ENCODE data around the gene TRAF2. TPM values are rescaled to one million over a fixed set of nuclear protein-coding genes. Genes with fewer than 3 reads are reported as not detected.

The TRAF2 gene
- total RNA-seq, 1 donor from 2014 or later, result 10.2 TPM

DNA sequence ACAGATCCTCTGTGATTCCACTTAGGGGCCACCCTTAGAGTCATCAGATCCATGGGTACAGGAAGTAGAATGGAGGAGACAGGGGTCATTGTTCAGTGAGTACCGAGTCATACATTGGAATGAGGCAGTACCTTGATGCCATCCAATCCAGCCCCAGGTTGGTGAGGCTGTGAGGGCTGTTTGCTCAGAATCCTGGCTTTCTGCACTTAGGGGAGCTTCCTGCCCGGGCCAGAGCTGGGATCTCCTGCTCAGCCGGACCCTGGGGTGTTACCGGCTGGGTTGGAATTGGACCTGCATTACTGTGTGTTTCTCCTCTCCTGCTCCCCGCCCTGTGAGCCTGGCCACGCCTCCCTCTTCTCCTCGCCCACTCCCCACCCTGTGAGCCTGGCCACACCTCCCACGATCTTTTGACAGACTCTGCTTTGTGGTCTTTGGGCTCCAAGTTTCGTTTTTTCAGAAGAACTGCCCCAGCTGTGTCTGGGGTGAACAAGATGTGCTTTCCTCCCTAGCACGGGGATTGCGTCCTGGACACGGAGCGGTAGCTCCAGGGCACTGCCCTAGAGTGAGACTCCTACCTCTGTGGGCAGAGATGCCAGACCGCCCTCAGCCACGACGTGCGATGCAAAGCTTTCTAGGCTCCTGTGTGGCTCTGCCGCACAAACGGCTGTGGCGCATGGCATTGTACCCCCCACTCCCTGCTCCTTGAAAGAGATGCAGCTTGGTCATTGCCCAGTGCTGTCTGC lies 15.4 kb downstream of the TRAF2 start:
- intact Hi-C loops (cut with DNase I), result loop anchor here (2.0 kb wide), 1 partner anchor 43 kb away; the partner anchor contains the start of genes C8G and FBXW5
- DNase-seq (ENCODE audit: low spot score), result no peak

DNA sequence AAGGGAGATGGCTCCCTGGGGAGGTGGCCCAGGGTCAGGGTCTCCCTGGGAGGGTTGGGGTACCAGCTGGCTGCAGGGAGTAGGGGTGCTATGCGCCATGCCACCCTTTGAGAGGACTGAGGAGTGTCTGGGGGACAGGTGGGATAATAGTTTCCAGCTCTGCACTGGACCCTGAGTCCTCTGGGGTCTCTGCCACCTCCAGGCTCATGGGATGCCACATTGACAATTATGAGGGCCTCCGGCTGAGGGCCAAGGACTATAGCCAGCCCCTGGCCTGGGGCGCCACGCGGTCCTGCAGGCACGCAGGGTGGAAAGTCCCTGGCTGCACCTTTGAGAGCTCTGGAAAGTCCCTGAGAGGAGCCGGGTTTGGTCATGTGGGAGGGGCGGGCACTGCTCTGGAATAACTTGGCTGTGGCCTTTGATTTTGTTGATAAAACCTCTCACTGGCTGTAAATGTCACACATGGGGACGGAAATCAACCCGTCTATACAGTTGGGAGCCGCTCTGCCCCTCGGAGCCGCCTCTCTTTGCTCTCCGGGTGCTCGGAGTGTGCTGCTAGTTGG lies 16.0 kb downstream of the TRAF2 start:
- intact Hi-C loops (cut with DNase I), result loop anchor here (2.0 kb wide), 1 partner anchor 42 kb away; the partner anchor contains the start of genes C8G and FBXW5
- DNase-seq (ENCODE audit: low spot score), result peak; percentile 89

DNA sequence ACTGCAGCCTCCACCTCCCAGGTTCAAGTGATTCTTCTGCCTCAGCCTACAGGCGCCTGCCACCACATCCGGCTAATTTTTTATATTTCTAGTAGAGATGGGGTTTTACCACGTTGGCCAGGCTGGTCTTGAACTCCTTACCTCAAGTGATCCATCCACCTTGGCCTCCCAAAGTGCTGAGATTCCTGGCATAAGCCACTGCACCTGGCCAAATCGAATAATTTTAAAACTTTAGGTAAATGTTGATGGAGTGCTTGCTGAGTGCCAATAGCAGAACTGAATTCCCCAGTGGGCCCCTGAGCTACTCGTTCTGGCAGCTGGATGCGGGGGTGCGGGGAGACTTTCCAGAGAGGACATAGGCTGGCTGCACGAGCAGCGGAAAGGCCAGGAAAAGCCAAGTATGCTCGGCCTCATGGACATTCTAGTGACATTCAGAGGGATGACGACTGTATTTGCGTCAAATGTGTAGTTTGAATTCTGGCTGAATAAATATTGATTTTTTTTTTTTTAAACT lies 16.8 kb downstream of the TRAF2 start:
- intact Hi-C loops (cut with DNase I), result loop anchor here (2.0 kb wide), 1 partner anchor 42 kb away; the partner anchor contains the start of genes C8G and FBXW5
- no peak for DNase-seq (ENCODE audit: low spot score)

DNA sequence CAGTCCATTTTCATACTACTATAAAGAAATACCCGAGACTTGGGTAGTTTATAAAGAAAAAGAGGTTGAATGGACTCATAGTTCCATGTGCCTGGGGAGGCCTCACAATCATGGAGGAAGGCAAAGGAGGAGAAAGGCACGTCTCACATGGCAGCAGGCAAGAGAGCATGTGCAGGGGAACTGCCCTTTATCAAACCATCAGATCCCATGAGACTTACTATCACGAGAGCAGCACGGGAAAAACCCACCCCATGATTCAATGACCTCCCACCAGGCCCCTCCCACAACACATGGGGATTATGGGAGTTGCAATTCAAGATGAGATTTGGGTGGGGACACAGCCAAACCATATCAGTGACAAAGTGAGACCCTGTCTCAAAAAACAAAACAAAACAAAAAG lies 19.9 kb downstream of the TRAF2 start:
- intact Hi-C loops (cut with DNase I), result no loop called here
- DNase-seq (ENCODE audit: low spot score), result no peak

DNA sequence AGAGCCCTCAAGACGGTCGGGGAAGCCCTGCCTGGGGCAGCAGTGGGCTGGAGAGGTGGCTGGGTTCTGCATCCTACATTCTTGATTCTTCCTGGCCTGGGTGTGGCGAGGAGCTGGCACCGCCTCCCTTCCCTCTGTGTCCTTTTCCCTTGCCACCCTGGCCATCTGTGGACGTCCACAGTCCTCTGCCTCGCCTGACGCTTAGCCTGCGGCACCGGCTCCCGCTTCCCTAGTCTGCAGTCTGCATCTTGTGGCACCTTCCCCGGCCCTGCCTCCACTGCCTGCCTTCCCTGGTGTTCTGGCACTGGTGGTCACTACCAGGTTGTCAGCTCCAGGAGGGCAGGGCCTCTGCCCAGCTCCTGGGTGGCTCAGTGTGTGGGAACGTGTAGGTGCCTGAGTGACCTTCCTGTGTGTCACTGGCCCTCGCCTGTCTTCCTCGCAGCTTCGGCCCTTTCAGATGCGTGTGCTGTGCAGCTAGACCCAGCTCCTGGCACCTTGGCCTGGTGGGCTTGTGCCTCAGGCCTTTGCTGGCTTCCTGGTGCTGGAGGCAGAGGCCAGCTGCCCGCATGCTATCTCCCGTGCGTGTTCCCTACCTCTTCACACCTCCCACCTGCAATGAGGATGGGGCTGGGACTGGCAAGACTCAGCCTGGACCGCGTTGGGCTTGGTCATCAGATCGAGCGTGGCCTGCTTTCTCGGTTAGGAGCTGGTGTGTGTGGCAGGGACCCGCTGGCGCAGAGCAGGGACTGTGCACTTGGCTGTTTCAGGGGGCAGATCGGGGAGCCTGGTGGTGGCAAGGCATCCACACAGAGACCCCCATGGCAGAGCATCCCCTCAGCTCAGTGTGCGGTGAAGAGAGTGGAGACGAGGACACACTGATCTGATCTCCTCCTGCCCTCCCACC lies 20.9 kb downstream of the TRAF2 start:
- intact Hi-C loops (cut with DNase I), result no loop called here
- no peak for DNase-seq (ENCODE audit: low spot score)

DNA sequence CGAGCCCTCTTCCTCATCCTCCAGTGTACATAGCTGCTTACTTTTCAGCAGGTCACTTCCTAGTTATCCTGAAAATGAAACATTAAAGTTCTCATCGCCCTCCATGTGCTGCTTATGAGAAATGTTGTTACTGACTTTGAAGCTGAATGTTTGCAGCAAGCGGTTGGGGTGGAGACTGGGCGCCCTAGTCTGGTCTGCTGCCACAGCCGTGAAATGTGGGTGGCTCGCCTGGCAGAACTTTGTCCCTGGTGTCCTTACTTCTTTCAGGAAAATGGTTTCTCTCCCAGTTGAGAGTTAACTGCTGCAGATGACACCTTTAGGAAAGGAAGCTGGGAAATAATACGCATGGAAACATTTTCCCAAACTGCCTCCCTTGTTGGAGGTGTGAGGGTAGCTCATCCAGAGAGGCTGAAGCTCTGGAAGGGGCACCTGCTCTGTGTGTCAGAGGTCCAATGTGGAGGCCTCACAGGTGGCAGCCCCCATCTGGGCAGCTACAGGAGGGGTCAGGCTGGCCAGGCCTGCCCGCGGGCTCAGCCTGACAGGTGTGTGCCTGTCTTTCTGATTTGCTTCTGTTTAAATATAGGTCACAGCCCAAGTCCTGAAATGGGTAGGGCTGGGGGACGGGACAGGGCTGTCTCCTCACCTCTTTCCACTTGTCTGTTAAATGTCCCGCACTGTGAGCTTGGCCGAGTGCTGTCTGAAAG lies 24.0 kb downstream of the TRAF2 start:
- intact Hi-C loops (cut with DNase I), result no loop called here

DNA sequence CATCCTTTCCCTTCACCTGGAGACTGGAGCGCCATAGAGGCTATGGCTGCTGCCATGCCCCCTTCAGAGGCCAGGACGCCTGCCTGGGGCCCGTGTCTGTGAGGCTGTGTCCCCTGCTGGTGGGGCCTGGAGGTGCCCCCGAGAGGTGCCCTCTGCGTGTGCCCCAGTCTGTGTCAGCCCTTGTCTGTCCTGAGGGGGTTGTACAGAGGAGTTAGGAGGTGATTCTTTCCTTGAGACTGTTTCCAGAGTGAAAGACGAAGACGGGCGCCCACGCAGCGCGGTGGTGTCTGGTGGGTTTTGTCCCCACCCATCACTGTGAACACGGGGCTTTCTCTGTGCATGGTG lies 24.6 kb downstream of the TRAF2 start:
- intact Hi-C loops (cut with DNase I), result no loop called here
- no peak for DNase-seq (ENCODE audit: low spot score)

More for the DNA sequence above, 24.0 kb downstream of the TRAF2 start:
- DNase-seq (ENCODE audit: low spot score), result no peak

DNA sequence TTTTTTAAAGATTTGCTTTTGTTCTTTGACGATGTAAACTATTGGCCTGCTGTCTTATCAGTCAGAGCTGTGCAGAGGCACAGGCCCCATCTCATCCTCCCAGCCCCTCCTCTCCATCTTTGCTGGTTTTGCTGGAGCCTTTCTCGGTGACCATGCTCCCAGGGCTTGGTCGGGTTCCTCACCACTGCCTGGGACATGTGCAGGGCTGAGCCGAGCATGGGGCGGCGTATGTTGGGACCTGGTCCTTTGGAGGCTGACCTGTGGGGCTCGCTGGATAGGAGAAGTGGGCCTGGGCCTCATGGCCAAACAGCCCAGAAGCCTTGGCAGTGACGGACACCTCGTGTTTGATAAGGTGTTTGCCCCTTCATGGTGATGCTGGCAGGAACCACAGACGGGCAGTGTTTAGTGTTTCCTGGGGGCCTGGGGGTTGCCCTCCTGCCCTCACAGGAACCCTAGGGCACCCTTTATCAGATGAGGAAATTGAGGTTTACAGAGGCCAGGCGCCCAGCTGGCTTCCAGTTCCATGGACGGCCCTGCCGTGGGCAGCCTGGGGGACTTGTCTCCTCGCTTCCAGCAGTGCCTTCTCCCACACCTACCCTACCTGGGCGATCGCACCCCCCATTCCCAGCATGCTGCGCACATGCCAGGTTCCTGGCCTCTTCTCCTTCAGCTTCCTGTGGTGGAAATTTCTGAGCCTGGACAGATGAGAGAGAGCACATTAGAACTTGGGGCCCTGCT lies 27.6 kb downstream of the TRAF2 start:
- intact Hi-C loops (cut with DNase I), result no loop called here
- DNase-seq (ENCODE audit: low spot score), result no peak

DNA sequence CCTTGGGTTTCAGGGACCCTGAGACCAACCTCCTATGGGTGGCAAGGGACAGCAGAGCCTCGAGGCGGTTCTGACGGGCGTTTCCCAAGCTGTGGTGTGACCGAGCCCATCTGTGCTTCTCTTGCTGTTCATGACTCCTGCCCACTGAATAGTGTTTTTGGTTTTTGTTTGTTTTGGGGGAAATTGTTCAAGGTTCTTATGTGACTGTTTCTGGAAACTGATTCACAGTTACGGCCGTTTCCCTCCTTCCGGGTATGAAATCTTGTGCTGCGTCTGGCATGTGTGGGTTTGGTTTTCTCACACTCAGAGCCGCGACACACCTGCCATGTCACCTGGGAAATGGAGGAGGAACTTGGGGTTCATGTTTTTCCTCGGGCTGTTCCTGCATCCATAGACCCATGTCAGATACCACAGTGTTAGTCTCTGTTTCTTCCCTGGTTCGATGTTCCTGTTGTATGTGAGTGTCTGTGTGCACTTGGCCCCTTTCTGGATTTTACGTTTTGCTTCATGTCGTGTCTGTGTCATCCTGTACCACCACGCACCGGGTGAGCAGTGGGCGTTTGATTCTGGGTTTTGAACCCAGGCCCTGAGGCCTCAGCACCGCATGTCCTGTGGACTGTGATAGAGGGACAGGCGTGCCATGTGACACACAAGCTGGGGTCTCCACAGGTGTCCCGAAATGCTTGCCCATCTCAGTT lies 29.5 kb downstream of the TRAF2 start:
- no peak for DNase-seq (ENCODE audit: low spot score)
- intact Hi-C loops (cut with DNase I), result no loop called here

DNA sequence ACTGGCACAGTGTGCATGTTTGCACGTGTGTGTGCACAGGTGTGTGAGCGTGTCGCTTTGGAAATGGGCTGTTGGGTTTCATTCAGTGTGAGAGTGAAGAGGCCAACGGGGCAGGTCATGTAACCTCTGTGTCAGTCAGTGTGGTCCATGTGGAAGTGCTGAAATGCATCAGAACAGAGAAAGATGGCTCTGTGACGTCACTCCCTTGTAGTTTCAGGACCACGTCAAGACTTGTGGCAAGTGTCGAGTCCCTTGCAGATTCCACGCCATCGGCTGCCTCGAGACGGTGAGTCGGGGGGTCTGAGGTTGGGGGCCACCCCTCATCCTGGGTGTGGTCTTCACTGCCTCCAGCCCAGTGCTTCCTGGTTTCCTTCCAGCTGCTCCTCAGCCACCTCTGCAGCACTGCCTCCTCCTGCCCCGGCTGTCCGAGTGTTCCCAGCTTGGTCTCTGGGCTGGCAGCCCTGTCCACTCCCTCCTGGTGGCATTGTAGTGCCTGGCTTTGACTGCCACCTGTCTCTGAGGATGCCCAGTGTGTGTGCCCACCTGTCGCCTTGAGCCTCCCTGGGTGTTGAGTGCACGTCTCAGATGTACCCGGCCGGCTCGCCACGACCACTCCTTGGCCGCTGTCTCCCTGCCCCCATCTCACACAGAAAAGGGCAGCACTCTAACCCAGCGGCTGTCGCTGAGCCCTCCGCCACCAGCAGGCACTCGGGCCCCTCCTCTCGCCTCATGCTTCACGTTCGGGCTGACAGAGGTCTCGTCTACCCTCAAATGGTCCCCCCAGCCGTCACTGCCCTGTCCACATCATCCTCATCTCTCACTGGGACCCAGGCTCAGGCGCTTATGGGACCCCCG lies 30.2 kb downstream of the TRAF2 start:
- no peak for DNase-seq (ENCODE audit: low spot score)
- intact Hi-C loops (cut with DNase I), result no loop called here

DNA sequence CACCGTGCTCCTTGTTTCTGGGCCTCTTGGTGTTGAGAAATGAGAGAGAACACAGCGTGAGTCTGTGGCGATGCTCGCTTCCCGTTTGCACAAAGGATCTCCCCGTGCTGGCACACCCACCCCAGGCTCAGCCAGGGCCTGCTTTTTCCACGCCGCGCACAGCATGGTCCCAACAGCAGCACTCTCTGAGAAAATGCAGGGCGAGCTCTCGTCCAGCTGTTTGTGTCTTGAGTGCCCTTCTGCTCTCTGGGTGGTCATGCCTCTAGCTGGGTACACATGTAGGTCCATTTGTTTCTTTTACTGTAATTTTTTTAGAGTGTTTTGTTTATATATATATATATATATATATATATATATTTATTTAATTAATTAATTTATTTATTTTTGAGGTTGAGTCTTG lies 31.6 kb downstream of the TRAF2 start:
- DNase-seq (ENCODE audit: low spot score), result no peak
- intact Hi-C loops (cut with DNase I), result no loop called here

DNA sequence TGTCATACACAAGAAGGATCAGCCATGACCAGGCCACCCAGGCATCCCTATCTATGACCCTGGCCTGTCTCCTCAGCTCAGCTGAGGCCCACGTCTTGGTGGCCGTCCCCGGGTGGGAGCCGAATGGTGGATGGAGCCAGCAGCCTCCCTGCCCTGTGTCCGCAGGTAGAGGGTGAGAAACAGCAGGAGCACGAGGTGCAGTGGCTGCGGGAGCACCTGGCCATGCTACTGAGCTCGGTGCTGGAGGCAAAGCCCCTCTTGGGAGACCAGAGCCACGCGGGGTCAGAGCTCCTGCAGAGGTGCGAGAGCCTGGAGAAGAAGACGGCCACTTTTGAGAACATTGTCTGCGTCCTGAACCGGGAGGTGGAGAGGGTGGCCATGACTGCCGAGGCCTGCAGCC lies 33.8 kb downstream of the TRAF2 start:
- DNase-seq (ENCODE audit: low spot score), result no peak
- intact Hi-C loops (cut with DNase I), result no loop called here

DNA sequence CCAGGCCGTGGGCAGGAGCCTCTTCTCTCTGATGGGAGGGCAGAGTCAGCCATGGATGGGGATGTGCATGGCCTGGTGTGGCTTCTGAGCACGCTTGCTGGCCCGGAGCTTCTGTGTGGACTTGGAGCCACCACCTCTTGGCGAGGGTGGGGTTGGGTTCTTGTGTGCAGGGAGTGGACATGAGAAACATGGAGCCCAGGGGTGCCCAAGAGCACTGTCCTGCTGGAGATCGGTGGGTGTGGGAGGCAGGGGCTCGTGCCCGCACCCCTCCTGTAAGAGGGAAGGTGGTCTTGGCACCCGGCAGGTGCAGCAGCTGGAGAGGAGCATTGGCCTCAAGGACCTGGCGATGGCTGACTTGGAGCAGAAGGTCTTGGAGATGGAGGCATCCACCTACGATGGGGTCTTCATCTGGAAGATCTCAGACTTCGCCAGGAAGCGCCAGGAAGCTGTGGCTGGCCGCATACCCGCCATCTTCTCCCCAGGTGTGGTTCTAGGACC lies 34.5 kb downstream of the TRAF2 start:
- no peak for DNase-seq (ENCODE audit: low spot score)
- intact Hi-C loops (cut with DNase I), result no loop called here

DNA sequence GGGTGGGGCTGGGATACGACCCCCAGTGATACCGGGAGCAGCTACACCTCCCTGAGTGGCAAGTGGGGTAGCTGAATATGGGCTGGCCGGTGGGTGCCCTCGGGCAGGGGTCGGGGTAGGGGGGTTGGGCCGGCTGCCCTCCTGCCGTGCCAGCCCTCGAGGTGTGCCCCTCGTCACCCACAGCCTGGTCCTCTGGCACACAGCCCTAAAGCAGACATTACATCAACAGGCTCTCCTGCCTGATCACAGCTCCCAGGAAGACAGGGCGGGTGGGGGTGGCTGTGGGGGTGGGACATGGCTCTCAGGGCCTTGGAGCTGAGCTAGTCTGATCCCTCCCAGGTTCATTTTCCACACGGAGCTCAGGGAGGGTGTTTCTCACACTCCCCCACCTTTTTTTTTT lies 35.0 kb downstream of the TRAF2 start:
- no peak for DNase-seq (ENCODE audit: low spot score)
- intact Hi-C loops (cut with DNase I), result no loop called here

DNA sequence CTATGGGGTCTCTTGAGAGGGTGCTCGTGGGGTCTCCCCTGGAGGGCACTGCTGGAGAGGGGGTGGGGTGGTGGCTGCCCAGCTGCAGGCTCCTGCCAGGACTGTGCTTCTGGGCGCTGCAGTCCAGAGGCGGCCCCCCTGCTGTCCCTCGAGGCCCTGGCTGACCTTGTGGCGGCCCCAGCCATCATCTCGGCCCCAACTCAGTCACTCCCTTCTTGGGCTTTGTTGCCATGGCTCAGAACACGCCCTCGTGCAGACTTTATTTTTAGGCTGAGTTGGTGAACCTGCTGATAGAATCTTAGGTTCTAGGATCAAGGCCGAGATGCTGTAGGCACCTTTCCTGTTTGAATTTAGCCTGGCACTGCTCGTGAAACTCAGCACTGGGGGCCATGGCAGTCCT lies 35.4 kb downstream of the TRAF2 start:
- intact Hi-C loops (cut with DNase I), result loop anchor here (1.0 kb wide), 1 partner anchor 72 kb away; the partner anchor contains the start of gene PHPT1
- DNase-seq (ENCODE audit: low spot score), result no peak

DNA sequence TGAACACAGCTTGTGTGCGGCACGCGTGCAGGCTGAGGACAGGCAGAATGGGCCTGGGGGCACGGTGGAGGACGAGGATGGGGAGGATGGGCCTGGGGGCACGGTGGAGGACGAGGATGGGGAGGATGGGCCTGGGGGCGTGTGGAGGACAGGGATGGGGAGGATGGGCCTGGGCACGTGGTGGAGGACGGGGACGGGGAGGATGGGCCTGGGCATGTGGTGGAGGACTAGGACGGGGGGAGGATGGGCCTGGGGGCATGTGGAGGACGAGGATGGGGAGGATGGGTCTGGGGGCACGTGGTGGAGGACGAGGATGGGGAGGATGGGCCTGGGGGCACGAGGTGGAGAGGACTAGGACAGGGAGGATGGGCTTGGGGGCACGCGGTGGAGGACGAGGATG lies 36.2 kb downstream of the TRAF2 start:
- DNase-seq (ENCODE audit: low spot score), result no peak
- intact Hi-C loops (cut with DNase I), result loop anchor here (1.0 kb wide), 1 partner anchor 73 kb away; the partner anchor contains the start of gene PHPT1

DNA sequence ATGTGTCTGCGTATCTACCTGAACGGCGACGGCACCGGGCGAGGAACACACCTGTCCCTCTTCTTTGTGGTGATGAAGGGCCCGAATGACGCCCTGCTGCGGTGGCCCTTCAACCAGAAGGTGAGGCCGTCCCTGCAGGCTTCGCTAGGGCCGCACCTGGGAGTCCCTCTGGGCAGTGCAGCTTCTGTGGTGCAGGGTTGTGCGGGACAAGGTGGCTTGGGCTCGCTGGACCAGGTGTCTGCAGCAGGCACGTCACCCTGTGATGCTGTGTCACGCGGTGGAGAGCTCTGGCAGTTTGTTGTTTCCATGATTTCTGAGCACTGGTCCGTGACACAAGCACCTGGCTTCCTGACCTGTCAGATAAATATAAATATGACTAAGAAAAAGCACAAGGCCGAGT lies 37.6 kb downstream of the TRAF2 start:
- intact Hi-C loops (cut with DNase I), result no loop called here
- DNase-seq (ENCODE audit: low spot score), result no peak

Measured in cardiac septum (tissue), 1 donor.